Measurements from ENCODE around the gene EGFR.

GRCh38 chr7:55160539-55160938 lies 141.7 kb downstream of the EGFR start:
- TF ChIP-seq ZNF565 (CRISPR knock-in tag; conservative IDR thresholded peaks at IDR 0.05; ENCODE audit: low read depth) (no peak), CSRNP3 (CRISPR knock-in tag; IDR thresholded peaks at IDR 0.05) (no peak), TOX (CRISPR knock-in tag; IDR thresholded peaks at IDR 0.05; ENCODE audit: borderline replicate concordance) (no peak), TSHZ2 (CRISPR knock-in tag; IDR thresholded peaks at IDR 0.05) (no peak), GLIS3 (CRISPR knock-in tag; IDR thresholded peaks at IDR 0.05) (no peak), PPARA (CRISPR knock-in tag; IDR thresholded peaks at IDR 0.05; ENCODE audit: borderline replicate concordance) (no peak), ZFP30 (CRISPR knock-in tag; IDR thresholded peaks at IDR 0.05) (no peak)

Data from SK-N-SH treated with all-trans-retinoic acid at 6 μM for 48 hours (cell line).